Calu3 (cell line): ENCODE results near the gene CCND2. TPM values are rescaled to one million over a fixed set of nuclear protein-coding genes. Genes with fewer than 3 reads are reported as not detected.

Experiments
- BruUV-seq: library from RNA; stranded (reverse); fragments of 400-500 nt; replicated peaks from 2 replicates; lab custom pipeline; 2021; lab: Mats Ljungman, UMichigan
- CTCF ChIA-PET: fragments of 300-600 bp; sonication (Branson Sonifier 250); formaldehyde crosslinking; loops from one replicate; lab custom pipeline; 2022; ENCODE audit warnings: antibody characterized with exemption; lab: Charles Lee
- DNase-seq: peaks from one replicate; pipeline ENCODE4 v3.0.0; 2022
- H3K27ac Mint-ChIP-seq: one replicate; pipeline ENCODE4 v1.8.0; 2022; ENCODE audit warnings: mixed read lengths; ENCODE audit not compliant: unreplicated experiment
- H3K27me3 Mint-ChIP-seq: one replicate; pipeline ENCODE4 v1.8.0; 2022; ENCODE audit warnings: mixed read lengths; ENCODE audit not compliant: unreplicated experiment
- H3K36me3 Mint-ChIP-seq: one replicate; pipeline ENCODE4 v1.8.0; 2022; ENCODE audit warnings: mild to moderate bottlenecking, moderate library complexity, mixed read lengths; ENCODE audit not compliant: insufficient read depth, unreplicated experiment
- H3K4me1 Mint-ChIP-seq: one replicate; pipeline ENCODE4 v1.8.0; 2022; ENCODE audit warnings: mild to moderate bottlenecking, low read depth, mixed read lengths; ENCODE audit not compliant: unreplicated experiment
- H3K4me3 Mint-ChIP-seq: one replicate; pipeline ENCODE4 v1.8.0; 2022; ENCODE audit warnings: mild to moderate bottlenecking, low read depth, moderate library complexity, mixed read lengths; ENCODE audit not compliant: unreplicated experiment
- H3K9me3 Mint-ChIP-seq: one replicate; pipeline ENCODE4 v1.8.0; 2022; ENCODE audit warnings: low read depth, mixed read lengths; ENCODE audit not compliant: unreplicated experiment
- CTCF ChIP-seq: fragments of 200-600 bp; IDR thresholded peaks from one replicate; pipeline ENCODE4 v1.8.0; 2022; ENCODE audit warnings: antibody characterized with exemption; ENCODE audit not compliant: unreplicated experiment
- intact Hi-C: fragments of 100-400 bp; cut with micrococcal nuclease; formaldehyde crosslinking; loops from one replicate; pipeline ENCODE4 v1.10.0; 2022; ENCODE audit not compliant: unreplicated experiment
- total RNA-seq: library from RNA; stranded (reverse); gene quantifications from 2 replicates; pipeline ENCODE4 v1.2.3, GENCODE V29; 2022

CCND2 gene
- total RNA-seq, 1 experiment from 2014 or later = 0.07 TPM

GRCh38 chr12:4228122-4228580 lies 45.4 kb upstream of the CCND2 start:
- CTCF ChIA-PET = no interaction called here
- Mint-ChIP-seq H3K36me3 (no peaks in the 10 kb centered on the region), H3K4me1 (no peaks in the 10 kb centered on the region), H3K27ac (no peak overlapping the region), H3K27me3 (peaks cover 88% of the 10 kb centered on the region), H3K4me3 (no peak overlapping the region), H3K9me3 (no peaks in the 10 kb centered on the region)
- BruUV-seq = no TSS peak
- intact Hi-C loops = no loop called here
- no peak for TF ChIP-seq CTCF
- no peak for DNase-seq

- CTCF ChIA-PET = no interaction called here
- Mint-ChIP-seq H3K36me3 (no peaks in the 10 kb centered on the region), H3K4me3 (no peak overlapping the region), H3K4me1 (no peaks in the 10 kb centered on the region), H3K9me3 (no peaks in the 10 kb centered on the region), H3K27ac (no peak overlapping the region), H3K27me3 (peaks cover 99% of the 10 kb centered on the region)
- BruUV-seq = no TSS peak
- no peak for DNase-seq
- intact Hi-C loops = no loop called here
- no peak for TF ChIP-seq CTCF
These were observed 43.0 kb upstream of the CCND2 start for GRCh38 chr12:4230526-4230925.

DNA sequence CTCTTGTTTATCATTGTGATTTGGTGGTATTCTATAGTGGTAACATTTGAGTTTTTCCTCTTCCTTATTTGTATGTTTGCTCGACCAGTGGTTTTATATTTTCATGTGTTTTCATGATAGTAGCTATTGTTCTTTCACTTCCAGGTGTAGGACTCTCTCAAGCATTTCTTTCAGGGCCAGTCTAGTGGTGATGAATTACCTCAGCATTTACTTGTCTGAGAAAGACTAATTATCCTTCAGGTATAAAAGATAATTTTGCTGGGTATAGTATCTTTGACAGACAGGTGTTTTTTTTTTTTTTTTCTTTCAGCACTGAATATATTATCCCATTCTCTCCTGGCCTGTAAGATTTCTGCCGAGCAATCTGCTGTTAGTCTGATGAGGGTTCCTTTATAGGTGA lies 35.0 kb upstream of the CCND2 start:
- Mint-ChIP-seq H3K9me3 (peaks cover 3% of the 10 kb centered on the region), H3K27me3 (peaks cover 78% of the 10 kb centered on the region), H3K27ac (no peak overlapping the region), H3K4me3 (no peak overlapping the region), H3K36me3 (no peaks in the 10 kb centered on the region), H3K4me1 (no peaks in the 10 kb centered on the region)
- no peak for DNase-seq
- no TSS peak for BruUV-seq
- CTCF ChIA-PET = no interaction called here
- intact Hi-C loops = no loop called here
- TF ChIP-seq CTCF = no peak

- H3K9me3 Mint-ChIP-seq = peaks cover 7% of the 10 kb centered on the region
- H3K36me3 Mint-ChIP-seq = no peaks in the 10 kb centered on the region
- H3K4me1 Mint-ChIP-seq = no peaks in the 10 kb centered on the region
- CTCF ChIA-PET = no interaction called here
- H3K27me3 Mint-ChIP-seq = peaks cover 78% of the 10 kb centered on the region
- no peak for DNase-seq
- intact Hi-C loops = no loop called here
- no peak for TF ChIP-seq CTCF
- BruUV-seq = no TSS peak
- no peak overlapping the region for H3K27ac Mint-ChIP-seq
- H3K4me3 Mint-ChIP-seq = no peak overlapping the region
These were observed 33.8 kb upstream of the CCND2 start for GRCh38 chr12:4239746-4240145.
